Skin epidermis (tissue), 12 donors: ENCODE data around the gene CNPY4.
"Not testable (repeated sequence)": the region's sequence is repeated elsewhere in the genome, so short reads cannot be mapped to it uniquely, and the experiment has no call there.

Source experiments
- H3K27ac ChIP-seq, 21 experiments: fragments of 200-600 bp; sonication (generic) in 11 of 21; one replicate each; pipeline ENCODE4 v1.5.0; 2020; ENCODE audit warnings: mild to moderate bottlenecking in 3 of 21, inconsistent platforms in 2 of 21, moderate library complexity in 2 of 21
- H3K4me3 ChIP-seq, 7 experiments: fragments of 200-600 bp; sonication (generic) in 2 of 7; one replicate each; pipeline ENCODE4 v1.5.0; 2020; ENCODE audit warnings: inconsistent platforms in 2 of 7, mild to moderate bottlenecking in 2 of 7, moderate library complexity in 1 of 7

The CNPY4 gene

DNA sequence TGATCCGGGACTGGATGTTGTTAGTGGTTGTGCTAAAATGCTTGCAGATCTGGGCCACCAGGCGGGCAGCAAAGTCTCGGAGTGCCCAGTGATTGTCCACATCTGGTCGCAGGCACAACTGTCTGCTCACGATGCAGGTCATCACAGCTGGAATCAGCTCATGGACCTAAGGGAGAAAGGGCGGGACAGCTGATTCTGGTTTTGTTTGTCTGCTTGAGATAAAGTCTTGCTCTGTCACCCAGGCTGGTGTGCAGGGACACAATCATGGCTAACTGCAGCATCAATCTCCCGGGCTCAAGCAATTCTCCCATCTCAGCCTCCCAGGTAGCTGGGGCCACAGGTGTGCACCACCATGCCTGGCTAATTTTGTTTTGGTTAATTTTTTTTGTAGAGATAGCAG lies 8.3 kb upstream of the CNPY4 start:
- Histone ChIP-seq H3K27ac (no peak overlapping the region), H3K4me3 (no peak overlapping the region)

DNA sequence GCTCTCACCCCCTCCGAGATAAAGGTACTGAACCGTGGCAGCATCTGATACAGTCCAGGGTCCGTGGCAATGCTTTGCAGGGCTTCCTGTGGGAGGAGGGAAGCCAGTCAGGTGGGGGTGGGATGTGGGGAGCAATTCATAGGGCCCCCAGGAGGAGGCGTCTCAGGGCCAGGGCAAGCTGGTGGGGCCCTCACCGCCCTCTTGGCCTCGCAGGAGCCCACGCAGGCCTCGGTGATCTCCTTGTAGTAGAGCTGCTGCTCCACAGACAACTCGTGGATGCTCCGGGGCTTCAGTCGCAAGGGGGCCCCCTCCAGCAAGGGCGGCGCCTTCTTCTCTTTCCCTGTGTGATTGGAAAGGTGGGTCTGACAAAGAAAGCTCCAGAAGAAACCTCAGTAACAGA lies 7.5 kb upstream of the CNPY4 start:
- Histone ChIP-seq H3K27ac (no peak overlapping the region), H3K4me3 (no peak overlapping the region)

DNA sequence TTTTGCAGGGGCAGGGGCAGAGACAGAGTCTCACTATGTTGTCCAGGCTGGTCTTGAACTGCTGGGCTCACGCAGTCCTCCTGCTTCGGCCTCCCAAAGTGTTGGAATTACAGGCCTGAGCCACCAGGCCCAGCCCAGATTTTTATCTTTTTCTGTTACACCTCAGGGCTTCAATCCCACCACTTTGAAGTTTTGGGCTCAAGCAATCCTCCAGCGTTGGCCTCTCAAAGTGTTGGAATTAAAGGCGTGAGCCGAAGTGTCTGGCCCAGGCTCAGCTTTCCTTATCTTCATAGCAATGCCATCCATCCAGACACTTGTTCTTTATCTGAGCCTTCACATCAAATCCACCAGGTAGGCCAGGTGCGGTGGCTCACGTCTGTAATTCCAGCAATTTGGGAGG lies 4.4 kb upstream of the CNPY4 start:
- H3K4me3 ChIP-seq: no peak overlapping the region
- no peak overlapping the region for H3K27ac ChIP-seq

DNA sequence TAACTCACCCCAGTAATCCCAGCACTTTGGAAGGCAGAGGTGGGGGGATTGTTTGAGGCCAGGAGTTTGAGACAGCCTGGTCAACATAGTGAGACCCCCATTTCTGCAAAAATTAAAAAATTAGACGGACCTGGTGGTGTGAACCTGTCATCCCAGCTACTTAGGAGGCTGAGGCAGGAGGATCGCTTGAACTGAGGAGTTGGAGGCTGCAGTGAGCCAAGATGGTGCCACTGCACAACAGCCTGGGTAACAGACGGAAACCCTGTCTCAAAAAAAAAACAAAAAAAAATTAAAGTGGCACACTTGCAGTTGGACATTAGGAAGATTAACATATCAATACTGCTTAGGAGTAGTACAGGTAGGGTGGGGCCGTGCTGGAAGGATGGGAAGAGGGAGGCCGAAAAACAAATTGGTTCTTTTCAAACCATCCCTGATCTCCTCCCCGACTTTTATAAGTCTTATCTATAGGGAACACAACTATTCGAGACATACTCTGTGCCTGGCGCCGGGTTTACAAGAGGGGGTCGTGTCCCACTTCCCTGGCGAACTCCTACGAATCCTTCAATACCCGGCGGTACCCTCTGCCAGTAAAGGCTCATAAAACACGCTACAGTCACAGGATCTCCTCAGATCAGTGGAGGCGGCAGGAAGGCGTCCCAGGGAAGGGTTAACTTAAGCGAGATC lies 904 bp upstream of the CNPY4 start:
- H3K27ac ChIP-seq: peak overlapping the region in 20 of 21 experiments; percentile 81 to 99 (median 95)
- peak overlapping the region; percentile 56 to 85 (median 81) for H3K4me3 ChIP-seq

DNA sequence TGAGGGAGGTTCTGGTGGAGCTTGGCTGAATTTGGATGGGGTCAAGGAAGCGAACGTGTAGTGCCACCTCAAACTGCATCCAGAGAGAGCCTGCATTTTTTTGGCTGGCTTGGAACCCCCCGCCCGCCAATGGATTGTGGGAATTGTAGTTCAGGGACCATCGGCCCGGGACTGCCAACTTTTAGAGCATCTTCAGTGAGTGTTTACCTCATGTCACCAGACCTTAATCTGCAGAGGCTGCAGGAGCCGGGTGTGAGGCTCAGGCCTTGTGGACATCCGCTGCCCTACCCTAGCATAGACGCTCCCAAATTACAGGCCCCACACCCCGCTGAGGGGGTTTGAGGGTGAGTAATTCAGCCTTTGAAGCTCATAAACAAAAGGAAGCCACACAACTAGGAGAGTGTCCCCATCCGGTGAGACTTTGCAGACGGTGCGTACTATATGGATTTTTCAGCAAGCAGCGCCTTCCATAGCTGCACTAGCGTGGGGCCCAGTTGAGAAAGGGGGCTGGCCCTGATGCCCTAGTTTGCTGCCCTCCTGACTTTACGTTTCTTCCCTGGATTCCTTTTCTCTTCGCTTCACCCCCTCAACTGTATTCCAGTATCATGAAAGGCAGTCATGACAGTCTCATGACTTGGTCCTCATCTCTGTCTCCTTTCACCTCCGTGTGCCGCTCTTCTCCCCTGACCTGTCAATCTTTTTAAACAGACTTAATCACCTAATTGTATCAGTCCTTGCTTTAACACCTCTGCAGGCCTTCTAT lies 717 bp downstream of the CNPY4 start:
- Histone ChIP-seq H3K4me3 (peak overlapping the region; percentile 56 to 85 (median 81)), H3K27ac (peak overlapping the region; percentile 81 to 99 (median 95))

DNA sequence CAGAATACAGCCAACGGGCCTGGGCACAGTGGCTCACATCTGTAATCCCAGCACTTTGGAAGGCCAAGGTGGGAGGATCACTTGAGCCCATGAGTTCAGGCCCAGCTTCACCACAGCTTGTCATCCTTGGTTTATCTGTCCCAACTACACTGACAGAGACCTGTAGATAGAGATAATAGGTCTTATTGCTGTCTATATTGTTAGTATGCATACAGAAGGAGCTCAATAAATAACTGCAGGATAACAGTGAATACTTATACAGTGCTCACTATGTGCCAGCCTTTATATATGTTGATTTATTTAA lies 1.3 kb downstream of the CNPY4 start:
- Histone ChIP-seq H3K27ac (peak overlapping the region in 17 of 21 experiments; percentile 81 to 99 (median 95)), H3K4me3 (peak overlapping the region in 2 of 7 experiments; percentile 81)

DNA sequence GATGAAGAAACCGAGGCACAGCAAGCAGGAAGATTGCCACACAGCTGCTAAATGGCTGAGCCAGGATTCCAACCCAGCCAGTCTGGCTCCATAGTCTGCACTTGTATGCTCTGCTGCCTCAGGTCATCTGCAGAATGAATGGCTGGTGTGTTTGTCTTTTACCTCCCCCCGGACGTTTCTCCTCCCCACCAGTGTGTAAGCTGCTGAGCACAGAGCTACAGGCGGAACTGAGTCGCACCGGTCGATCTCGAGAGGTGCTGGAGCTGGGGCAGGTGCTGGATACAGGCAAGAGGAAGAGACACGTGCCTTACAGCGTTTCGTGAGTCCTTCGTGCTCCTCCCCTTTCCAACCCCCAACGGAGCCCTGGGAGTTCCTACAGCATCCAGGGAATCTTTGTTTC lies 2.6 kb downstream of the CNPY4 start:
- Histone ChIP-seq H3K27ac (peak overlapping the region in 6 of 21 experiments; percentile 17 to 58 (median 45)), H3K4me3 (no peak overlapping the region)

DNA sequence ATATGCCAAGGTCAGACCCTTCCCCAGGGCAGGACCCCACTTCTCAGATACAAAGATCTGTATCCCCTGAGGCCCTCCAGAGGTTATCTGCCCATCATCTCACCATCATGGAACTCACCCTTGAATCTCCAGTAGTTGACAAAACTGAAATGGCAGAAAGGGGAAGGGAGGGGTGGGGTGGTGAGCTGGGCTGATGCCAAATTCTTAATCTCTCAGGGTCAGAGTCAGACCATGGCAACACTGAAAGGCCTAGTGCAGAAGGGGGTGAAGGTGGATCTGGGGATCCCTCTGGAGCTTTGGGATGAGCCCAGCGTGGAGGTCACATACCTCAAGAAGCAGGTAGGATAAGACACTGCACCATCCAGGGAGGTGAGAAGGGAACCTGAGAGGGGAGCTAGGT lies 3.1 kb downstream of the CNPY4 start:
- Histone ChIP-seq H3K27ac (peak overlapping the region in 6 of 21 experiments; percentile 17 to 58 (median 45)), H3K4me3 (no peak overlapping the region)

DNA sequence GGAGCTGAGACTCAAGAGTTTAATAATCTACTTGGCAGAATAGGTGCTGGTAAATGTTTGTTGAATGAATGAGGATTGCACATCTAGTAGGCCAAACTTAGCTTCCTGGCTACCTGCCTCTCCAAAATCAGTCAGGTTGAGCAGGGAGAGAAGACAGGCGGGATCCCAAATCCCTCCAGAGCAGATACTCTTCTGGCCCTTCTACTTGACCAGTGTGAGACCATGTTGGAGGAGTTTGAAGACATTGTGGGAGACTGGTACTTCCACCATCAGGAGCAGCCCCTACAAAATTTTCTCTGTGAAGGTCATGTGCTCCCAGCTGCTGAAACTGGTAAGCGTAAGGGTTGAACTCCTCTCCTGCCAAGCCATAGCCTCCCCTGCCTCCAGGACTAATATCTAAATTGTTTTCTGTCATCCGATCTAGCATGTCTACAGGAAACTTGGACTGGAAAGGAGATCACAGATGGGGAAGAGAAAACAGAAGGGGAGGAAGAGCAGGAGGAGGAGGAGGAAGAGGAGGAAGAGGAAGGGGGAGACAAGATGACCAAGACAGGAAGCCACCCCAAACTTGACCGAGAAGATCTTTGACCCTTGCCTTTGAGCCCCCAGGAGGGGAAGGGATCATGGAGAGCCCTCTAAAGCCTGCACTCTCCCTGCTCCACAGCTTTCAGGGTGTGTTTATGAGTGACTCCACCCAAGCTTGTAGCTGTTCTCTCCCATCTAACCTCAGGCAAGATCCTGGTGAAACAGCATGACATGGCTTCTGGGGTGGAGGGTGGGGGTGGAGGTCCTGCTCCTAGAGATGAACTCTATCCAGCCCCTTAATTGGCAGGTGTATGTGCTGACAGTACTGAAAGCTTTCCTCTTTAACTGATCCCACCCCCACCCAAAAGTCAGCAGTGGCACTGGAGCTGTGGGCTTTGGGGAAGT lies 5.1 kb downstream of the CNPY4 start:
- Histone ChIP-seq H3K4me3 (no peak overlapping the region), H3K27ac (peak overlapping the region in 6 of 21 experiments; percentile 2 to 37 (median 15))

DNA sequence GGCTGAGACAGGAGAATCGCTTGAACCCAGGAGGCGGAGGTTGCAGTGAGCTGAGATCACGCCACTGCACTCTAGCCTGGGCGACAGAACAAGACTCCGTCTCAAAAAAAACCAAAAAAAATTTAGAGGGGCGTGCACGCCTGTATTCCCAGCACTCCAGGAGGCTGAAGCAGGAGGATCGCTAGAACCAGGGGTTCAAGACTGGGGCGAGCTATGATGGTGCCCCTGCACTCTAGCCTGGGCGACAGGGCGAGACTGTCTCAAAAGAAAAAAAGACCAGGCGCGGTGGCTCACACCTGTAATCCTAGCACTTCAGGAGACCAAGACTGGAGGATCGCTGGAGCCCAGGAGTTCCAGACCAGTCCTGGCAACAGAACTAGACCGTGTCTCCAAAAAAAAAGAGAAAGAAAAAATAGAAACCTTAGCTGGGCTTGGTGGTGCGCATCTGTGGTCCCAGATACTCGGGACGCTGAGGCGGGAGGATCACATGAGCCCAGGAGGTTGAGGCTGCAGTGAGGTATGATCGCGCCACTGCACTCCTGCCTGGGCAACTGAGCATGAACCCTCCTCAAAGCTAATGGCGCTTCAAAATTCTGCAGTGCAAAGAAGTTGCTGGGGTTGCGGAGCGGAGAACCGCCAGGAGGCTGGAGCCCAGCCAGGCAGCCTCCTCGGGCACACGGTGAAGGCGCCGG lies 7.0 kb downstream of the CNPY4 start:
- peak overlapping the region; percentile 60 to 93 (median 73) for H3K4me3 ChIP-seq
- peak overlapping the region; percentile 81 to 99 (median 95) for H3K27ac ChIP-seq

DNA sequence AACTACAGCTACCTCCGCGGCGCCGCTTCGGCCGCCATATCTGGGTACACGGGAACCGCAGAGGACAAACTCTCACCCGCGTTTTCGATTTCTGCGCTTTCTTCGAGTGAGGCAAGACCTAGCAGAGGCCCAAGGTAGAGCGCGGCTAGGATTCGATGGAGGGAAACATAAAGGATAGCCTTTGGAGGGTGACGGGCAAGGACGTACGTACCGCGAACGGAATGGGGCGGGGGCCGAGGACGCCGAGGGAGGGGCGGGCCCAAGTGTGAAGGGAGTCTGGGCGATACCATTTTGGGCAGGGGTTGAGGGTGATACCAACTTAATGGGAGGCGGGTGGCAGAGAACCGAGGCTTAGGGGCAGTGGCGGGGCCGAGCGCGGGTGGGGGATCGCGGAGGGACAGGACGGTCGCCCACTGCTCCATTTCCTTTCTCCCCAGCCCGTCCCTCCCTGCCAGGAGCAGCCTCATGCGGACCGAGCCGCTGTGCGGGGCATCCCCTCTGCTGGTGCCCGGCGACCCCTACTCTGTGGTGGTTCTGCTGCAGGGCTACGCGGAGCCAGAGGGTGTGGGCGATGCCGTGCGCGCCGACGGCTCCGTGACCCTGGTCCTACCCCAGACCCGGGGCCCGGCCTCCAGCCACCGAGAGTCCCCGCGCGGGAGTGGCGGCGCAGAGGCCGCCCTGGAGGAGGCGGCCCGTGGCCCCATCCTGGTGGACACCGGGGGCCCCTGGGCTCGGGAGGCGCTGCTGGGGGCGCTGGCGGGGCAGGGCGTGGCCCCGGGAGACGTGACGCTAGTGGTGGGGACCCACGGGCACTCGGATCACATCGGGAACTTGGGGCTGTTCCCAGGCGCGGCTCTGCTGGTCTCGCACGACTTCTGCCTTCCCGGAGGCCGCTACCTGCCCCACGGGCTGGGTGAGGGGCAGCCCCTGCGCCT lies 7.8 kb downstream of the CNPY4 start, which contains the start of gene MBLAC1:
TSS of gene MBLAC1 (plus strand) at position 37 of the 935 bp plus-strand sequence. CDS start at position 466, 429 bp downstream.
- H3K27ac ChIP-seq: peak within 1 kb of the TSS; percentile 81 to 99 (median 95)
- peak within 1 kb of the TSS; percentile 60 to 93 (median 73) for H3K4me3 ChIP-seq

DNA sequence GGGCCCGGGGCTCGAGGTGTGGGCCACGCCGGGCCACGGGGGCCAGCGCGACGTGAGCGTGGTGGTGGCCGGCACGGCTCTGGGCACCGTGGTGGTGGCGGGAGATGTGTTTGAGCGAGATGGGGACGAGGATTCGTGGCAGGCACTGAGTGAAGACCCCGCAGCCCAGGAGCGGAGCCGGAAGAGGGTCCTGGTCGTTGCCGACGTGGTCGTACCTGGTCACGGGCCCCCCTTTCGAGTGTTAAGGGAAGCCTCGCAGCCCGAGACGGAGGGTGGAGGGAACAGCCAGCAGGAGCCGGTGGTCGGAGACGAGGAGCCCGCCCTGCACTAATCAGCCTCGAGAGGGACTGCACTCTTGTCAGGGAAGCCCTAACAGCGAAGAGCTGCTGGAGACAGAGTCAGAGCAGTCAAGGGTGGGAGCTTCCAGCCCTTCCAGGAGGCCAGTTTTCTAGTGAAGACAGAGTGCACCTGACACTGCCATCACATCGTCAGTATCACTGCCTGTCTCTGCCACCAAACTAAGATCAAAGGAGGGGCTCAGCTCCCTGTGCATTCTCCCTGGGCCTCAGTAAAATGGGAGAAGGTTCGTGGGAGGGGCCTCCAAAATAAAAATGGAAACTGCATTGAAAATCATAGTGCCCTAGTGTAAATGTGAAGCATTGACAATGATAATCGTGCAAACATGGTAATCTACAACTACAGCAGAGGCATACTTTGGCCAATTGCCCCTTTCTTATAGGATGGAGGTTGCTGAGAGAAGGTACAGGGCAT lies 8.6 kb downstream of the CNPY4 start:
- Histone ChIP-seq H3K4me3 (peak overlapping the region; percentile 60 to 93 (median 73)), H3K27ac (peak overlapping the region in 20 of 21 experiments; percentile 81 to 99 (median 95))

DNA sequence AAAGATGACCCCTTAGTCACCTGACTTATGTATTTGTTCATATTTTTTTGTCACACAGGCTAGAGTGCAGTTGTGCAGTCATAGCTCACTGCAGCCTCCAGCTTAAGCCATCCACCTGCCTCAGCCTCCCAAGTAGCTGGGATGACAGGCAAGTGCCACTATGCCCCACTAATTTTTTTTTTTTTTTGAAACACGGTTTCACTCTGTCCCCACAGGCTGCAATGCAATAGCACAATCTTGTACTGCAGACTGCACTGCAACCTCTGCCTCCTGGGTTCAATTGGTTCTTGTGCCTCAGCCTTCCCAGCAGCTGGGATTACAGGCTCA lies 9.2 kb downstream of the CNPY4 start:
- H3K27ac ChIP-seq: peak overlapping the region in 2 of 21 experiments; percentile 89 to 94
- no peak overlapping the region for H3K4me3 ChIP-seq

DNA sequence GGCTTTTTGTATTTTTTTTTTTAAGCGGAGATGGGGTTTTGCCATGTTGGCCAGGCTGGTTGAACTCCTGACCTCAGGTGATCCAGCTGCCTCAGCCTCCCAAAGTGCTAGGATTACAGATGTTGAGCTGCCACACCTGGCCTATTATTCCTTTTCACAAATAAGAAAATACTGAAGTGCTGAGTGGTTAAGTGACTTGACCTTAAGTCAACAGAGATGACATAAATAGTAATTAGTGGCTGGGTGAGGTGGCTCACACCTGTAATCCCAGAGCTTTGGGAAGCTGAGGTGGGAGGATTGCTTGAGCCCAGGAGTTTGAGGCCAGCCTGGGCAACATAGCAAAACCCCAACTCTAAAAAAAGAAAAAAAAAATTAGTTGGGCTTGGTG lies 10.8 kb downstream of the CNPY4 start:
- H3K27ac ChIP-seq, H3K4me3 ChIP-seq: not testable (repeated sequence)

DNA sequence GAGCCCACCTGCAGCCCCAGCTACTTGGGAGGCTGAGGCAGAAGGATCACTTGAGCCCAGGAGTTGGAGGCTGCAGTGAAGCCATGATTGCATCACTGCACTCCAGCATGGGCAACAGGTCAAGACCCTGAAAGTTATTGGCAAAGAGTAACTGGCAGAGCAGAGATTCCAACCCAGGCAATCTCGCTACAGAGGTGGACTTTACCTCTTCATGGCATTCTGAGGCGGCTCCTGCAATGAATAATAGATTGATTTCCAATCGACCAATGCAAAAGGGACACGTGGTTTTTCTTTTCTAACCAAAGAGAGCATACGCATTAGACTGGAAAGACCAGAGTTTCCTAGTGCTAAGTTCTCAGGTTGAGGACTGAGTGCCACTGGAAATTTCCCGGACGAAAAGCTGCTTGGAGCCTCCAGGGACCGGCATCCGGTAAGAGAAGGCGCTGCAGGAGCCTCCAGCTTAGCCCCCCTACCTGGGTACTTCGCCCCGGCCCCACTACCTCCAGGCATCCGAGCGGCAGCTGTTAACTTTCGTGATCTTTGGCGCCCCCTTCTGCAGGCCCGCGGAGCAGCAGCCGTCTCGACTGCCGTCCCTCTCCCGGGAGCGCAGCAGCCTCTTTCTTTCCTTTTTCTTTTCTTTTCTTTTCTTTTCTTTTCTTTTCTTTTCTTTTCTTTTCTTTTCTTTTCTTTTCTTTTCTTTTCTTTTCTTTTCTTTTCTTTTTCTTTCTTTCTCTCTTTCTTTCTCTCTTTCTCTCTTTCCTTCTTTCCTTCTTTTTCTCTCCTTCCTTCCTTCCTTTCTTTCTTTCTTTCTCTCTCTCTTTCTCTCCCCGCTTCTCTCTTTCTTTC lies 11.4 kb downstream of the CNPY4 start:
- H3K27ac ChIP-seq: peak overlapping the region in 1 of 21 experiments; percentile 7
- no peak overlapping the region for H3K4me3 ChIP-seq

DNA sequence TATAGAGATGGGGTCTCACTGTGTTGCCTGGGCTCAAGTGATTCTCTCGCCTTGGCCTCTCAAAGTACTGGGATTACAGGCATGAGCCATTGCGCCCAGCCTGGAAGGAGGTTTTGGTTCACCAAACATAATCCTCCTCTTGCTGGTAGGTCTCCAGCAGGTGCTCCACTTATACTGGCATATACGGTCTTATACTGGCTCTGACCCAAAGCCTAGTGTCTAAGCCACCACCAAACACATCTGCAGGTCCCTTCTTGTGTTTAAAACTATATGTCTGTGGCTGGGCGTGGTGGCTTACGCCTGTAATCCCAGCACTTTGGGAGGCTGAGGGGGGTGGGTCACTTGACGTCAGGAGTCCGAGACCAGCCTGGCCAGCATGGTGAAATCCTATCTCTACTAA lies 12.7 kb downstream of the CNPY4 start:
- H3K4me3 ChIP-seq: no peak overlapping the region
- H3K27ac ChIP-seq: no peak overlapping the region

DNA sequence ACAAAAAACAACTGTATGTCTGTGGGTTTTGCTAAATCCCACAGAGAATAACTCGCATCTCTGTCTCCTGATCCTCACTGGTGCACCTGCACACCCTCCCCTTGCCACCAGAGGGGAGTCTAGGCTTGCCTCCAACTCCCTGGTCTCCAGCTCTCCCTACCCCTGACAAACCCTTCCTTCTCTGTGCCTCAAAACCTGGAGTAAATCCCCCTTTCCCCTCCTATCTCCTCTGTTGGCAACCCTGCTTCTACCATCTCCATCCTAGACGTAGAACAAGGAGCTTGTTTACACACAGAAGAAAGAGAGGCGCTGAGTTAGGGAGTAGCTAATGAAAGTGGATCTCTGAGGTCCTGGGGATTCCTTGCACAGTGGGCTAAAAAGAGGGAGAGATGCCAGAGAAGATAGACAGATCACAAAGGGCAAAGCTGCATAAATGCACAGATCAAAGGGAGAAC lies 13.3 kb downstream of the CNPY4 start:
- Histone ChIP-seq H3K27ac (no peak overlapping the region), H3K4me3 (no peak overlapping the region)
